NCI-H2029 (cell line): ENCODE measurements around the gene VDR.
"Not testable (repeated sequence)": the region's sequence is repeated elsewhere in the genome, so short reads cannot be mapped to it uniquely, and the experiment has no call there.

Experiments used
- DNase-seq: peaks from one replicate; lab custom pipeline; 2025; lab: John Stamatoyannopoulos, UW

VDR gene

DNA sequence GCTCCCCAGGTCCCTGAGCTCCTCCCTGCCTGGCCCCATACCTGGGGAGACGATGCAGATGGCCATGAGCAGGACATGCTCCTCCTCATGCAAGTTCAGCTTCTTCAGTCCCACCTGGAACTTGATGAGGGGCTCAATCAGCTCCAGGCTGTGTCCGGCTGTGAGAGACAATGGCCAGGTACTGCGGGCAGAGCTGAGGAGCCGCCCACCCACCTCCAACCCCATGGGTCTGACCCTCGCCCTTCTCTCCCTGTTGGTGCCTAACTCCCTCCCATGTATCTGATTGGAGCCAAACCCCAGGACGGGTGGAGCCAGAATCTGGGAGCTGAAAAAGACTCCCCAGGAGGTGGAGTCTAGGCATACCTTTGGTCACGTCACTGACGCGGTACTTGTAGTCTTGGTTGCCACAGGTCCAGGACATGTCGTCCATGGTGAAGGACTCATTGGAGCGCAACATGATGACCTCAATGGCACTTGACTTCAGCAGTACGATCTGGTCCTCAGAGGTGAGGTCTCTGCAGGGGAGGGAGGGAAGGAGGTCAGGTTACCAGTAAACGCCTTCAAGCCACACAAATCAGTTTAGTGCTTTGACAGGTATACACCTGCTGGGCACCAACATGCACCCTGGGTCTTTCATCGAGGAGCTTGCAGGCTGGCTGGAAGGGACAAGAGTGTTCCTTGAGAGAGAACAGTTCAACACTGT is 58.3 kb downstream of the VDR start:
- peak; percentile 54 for DNase-seq

DNA sequence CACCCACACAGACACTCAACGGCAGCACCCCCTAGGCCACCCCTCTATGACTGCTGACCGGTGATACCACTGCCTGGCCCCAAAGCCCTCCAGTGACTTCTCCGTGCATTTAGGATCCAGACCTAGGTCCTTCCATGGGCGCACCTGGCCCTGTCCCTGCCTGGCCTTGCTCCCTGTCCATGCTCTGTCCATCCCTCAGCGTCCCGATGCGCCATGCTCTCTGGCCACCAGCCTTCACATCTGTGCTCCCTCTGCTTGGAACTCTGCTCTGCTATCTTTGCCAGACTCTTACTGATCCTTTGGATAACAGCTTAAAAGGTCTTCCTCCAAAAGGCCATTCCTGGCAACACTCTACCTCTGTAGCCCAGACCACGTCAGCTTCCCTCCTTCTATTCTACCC is 59.7 kb downstream of the VDR start:
- DNase-seq: no peak

DNA sequence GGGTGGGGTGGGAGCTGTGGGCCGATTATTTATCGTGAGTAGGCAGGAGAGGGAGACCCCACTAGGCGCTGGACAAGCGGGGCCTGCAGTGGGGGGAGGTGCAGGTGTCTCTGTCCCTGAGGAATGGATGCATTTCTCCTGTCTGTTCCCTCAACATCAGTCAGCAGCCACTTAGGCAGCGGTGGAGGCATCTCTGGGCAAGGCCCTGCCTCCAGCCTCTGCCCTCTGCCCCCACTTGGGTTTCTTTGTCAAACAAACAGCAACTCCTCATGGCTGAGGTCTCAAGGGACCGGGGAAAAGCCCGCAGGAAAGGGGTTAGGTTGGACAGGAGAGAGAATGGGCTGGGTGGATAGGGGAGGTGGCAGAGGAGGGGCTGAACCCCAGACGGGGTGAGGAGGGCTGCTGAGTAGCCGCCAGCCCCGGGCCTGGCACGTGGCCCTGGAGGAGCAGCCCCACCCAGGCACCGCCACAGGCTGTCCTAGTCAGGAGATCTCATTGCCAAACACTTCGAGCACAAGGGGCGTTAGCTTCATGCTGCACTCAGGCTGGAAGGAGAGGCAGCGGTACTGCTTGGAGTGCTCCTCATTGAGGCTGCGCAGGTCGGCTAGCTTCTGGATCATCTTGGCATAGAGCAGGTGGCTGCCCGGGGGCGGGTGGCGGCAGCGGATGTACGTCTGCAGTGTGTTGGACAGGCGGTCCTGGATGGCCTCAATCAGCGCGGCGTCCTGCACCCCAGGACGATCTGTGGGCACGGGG is 60.4 kb downstream of the VDR start:
- peak; percentile 53 for DNase-seq

DNA sequence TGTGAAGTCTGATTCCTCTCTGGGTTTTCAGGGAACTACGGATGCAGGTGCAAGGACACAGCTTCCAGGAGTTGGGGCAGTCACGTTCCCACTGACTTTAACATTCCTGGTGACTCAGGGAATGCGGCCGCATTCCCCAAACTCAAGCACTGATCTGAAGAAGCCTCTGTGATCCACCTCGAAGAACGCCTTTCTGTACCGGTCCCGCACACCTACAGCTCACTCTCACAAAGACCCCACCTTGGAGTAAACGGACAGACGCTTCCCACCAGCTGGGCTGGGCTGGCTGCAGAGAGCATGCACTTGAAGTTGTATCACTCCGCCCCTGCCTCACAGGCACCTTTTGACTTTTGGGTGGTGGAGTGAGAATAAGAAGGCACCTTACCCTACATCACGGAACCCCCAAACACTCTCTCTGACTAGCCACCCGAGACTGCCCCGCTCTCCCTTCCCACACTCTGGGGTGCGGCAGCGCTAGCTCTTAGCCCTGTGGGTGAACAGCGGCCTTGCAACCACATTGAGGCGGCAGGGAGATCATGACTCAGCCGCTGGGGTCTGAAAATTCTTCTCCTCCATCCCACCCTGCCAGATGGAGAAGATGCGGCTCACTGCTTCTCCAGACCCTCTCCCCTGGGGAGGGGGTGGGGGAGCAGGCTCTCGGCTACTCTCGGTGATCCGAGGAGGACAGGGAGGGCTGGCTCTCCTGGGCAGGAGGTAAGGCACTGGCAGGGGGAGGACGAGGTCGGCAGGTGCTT is 61.4 kb downstream of the VDR start:
- DNase-seq: no peak

DNA sequence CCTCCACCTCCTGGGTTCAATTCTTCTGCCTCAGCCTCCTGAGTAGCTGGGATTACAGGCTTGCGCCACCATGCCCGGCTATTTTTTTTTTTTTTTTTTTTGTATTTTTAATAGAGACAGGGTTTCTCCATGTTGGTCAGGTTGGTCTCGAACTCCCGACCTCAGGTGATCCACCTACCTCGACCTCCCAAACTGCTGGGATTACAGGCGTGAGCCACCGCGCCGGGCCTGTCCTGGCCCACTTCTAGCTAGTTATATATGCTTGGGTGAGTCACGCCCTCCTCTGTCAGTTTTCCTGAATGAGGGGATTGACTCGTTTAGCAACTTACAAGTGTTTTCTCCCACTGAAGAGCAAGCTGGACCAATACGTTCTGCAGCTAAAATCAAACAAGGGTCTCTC is 62.3 kb downstream of the VDR start:
- DNase-seq: not testable (repeated sequence)

DNA sequence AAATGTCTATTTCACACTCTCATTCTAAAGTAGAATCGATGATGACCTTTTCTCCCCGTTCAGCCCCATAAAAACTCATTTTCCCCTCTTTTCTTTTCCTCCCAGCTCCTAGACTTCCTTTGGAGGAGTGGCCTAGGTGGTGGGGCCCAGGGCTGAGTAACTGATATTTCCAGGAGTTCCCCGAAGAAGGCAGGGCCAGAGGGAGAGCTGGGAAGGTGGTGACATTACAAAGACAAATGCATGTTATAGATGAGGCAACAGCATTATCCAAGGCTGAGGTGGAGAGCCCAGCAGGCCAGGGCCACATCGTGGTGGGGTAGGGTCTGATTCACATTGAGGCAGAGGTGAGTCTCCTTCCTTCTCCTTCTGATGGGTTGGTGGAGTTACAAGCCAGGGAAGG is 62.9 kb downstream of the VDR start:
- DNase-seq: no peak

DNA sequence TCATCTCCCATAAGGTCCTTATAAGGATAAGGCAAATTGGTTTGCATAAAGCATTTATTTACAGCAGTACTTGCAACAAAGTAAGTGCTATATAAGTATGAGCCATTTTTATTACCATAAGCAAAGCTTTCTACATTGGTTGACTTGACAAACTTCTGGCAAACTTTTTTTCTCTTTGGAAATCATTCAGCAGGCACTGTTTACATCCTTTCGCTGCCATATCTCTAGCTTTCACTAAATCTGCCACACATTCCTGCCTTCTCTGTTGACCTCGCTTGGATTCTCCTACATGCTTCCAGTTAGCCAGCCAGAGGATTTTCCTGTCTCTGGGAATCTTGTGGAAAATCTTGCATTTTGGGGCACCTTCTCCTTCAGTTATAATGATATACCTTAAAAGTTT is 63.3 kb downstream of the VDR start:
- no peak for DNase-seq

DNA sequence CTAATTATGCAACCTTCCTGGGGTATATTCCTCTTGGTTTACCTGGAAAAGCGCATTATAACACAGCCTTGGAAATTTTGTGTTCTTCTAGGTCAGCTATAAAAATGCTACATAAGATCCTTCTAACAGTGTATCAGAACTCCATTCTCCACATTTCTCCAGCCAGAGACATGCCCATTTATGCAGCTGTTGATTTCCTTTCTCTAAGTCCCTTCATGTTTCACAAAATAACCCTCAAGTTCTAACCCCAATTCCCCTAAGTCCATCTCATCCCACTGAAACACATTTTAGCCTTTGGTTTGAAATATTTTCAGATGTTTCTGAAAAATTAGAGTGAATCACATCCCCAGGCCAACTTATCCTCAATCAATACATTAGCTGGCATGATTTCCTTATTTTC is 64.2 kb downstream of the VDR start:
- no peak for DNase-seq

DNA sequence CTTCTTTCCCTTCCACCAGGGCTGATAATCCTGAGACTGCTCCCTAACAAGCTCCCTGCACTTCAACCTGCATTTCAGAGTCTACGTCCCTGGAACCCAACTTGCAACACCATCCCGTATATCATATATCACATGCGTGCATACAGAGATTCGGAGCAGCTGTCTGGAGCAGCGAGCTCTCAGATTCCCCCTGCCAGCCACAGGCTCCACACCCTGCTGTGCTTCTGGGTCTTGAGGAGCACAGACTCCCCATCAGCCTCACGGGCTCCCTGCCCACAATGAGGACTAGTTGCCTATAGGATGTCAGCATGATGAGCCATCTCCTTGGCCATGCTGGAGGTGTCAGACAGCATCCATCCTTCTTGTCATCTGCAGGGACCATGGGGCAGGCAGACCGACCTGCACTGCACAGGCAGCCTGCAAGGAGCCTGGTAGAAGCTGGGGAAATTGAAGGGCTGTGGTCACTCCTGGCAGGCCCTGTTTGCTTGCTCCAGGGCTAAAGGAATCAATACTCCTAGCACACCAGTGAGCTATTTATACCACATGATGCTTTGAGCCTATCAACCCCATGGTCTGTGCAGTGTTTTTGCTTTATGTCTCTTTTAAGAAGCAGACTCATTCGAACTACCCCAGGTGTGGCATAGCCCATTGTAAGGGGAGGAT is 65.4 kb downstream of the VDR start:
- DNase-seq: no peak

DNA sequence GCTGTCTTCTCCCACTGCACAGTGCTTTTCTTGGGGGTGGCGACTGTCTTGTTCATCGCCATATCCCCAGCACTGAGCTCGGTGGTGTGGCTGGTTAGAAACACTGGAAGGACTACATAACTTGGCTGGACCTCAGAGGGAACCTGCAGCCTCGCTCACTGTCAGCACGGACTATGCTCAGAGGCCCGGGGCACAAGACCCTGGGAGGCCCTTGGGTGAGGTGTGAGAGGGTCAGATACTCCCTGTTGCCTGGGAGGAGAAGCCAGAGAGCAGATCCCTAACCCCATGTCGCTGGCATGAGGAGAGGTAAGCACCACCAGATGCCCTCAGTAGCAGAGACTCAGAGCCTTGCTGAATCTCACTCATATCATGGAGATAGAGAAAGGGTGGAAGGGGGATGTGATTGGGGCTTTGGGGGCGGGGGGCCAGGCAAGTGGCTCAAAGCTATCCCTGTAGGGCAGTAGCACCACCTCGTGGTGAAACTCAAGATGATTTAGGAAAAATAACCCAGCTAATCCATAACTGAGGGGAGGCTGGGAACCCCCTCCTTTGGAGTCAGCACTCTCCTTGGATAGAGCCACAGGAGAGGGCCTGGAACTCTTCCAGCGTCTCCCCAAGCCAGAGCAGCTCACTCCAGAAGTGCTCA is 66.4 kb downstream of the VDR start:
- DNase-seq: no peak

DNA sequence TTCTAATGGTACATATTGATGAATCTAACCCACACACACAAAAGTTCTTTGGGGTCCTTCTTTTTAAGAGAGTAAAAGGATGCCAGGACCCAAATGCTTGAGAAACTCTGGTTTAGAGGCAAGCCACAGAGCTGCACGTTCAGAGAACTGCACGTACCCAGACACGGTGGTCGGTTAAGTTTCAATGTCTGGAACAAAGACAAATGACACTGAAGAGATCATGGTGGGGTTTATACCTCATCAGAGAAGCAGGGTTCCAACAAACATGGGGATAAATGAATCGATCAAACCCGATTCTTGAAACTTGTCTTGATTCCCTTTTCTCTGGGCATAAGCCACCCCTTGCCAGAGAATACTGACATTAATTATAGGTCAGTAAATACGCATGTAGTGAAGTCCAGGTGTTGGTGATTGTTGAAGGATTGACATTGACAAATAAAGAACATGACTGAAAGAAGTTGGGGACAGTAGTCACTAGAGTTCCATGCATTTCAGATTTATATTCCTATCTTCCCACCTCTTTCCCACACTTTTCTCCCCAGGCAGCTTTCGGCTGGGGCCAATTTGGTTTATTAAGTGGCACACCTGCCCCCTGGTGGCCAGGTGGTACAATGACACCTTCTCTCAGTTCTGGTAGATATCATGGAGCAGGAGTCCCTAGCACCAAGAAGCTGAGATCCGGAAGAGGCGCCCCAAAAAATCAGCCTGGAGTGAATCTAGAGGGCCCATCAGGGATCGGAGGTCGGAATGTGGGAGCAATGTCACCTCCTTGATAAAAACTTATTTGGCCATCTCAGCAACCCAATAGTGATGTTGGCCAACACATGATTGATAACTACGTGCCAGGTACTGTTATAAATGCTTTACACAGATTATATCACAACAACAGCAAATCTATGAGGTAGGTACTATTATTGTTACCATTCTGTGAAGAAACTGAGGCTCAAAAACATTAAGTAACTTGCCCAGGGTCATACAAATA is 67.3 kb downstream of the VDR start:
- peak; percentile 67 for DNase-seq

DNA sequence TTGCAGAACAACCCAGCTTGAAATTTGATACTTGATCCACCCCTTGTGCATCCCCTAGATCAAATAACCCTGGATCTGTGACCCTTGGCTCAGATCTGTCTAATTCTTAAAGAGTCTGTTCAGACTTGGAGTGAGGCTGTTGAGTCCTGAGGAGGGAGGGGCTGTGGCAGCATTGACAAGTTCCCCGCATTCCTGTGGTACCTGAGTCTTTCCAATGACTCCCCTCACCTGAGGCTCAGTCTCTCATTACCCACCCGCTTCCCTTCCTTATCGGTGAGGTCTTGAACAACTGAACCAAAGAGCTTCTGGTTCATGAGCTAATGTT is 69.0 kb downstream of the VDR start:
- DNase-seq: no peak

DNA sequence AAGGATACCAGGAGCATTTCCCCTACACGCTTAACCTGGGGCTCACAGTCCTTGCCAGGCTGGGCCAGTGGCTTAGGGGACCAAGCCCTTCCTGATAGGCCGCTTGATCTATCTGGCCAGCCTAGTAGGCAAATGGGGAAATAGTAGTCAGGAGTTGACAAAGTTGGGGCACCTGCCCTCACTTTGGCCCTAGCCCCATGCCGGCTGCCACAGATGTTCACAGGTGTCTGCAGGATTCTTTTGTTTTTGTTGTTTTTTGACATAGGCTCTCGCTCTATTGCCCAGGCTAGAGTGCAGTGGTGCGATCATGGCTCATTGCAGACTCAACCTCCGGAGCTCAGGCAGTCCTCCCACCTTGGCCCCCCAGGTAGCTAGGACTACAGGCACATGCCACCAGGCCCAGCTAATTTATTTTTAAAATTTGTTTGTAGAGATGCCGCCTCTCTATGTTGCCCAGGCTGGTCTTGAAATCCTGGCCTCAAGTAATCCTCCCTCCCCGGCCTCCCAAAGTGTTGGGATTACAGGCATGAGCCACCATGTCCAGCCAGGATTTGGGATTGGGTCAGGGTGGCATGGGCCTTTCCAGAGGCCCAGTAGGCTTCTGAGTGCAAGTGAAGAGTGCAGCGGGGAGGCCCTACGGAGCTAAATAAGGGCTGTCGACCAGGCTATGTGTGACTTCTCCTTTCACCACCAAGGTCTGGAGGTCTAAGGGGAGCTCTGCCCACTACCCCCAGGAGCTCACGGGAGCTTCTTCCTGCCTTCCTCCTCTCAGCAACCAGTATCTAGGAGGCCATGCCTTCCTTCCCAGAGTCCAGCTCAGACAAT is 69.6 kb downstream of the VDR start:
- DNase-seq: no peak

DNA sequence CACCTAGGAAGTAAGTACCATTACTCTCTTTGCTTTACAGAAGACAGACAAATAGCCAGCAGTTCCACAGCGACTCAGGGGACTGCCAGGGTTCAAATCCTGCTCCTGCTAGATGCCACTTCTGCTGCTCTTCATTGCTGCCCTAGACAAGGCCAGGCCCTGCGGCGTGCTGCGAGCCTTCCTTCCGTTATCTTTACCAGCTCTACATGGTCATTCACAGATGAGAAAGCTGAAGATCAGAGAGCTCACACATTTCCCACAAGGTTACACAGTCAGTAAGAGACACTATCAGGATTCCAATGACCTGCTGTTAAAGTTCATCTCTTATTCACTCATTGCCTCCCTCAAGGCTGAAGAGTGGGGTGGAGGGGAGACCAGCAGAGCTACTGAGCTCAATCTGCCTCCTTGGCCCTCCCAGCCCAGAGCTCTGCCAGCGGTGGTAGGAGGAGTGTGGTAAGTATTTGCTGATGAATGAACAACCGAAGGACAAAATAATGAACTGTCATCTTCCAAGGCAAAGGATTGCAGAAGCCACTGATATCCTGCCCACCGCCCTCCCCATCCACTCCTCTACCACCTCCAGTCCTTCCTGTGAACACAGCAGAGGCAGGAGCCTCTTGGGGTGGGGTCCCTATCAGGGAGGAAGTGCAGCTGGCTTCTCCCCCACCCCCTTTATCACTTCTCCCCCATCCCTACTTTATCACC is 70.4 kb downstream of the VDR start:
- DNase-seq: no peak

DNA sequence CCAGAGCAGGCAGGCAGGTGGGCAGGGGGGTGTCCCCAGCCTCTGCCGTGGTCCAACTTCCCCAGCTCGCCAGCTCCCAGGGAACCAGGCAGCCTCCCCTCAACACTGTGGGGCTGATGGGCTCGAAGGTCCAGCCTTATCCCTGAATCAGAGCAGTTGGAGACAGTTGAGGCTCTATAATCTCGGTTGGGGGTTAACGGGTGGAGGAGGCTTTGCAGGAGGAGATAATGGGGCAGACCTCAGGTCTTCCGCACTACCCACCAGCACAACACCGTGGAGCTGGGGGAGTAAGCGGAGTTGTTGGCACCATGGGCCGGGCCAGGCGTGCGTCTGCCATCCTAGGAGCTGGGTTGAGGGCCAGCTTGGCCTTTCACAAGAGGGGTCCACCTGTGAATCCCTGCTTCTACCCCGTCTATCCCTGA is 71.2 kb downstream of the VDR start:
- DNase-seq: no peak

DNA sequence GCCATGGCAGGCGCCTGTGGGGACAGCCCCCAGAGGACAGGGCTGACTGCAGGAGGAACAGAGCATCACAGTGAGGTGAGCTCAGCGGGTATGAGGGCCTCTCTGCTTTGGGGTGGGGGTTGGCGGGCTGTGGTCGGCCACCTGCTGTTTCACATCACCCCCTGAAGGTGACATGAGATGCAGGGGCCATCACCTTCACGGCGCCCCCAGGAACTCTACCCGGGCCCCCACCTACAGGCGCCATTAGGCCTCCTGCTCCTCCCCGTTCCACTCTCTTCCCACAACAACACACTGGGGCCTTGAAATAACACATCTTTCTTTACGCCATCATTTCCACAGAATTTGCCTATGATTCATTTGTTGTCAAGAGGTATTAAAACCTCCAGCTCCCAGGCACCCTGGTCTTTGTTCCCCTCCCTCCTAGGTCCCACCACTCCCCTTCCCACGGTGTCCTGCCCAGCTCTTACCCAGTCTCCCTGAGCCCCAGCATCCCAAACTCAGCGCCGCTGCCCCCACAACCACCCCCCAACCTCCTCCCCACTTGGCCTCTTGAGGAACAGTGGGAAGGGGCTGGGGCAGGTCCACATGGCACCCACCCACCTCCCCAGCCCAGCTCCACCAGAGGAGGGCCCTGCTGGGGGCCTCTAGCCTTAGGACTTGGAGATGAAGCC is 72.4 kb downstream of the VDR start:
- no peak for DNase-seq

DNA sequence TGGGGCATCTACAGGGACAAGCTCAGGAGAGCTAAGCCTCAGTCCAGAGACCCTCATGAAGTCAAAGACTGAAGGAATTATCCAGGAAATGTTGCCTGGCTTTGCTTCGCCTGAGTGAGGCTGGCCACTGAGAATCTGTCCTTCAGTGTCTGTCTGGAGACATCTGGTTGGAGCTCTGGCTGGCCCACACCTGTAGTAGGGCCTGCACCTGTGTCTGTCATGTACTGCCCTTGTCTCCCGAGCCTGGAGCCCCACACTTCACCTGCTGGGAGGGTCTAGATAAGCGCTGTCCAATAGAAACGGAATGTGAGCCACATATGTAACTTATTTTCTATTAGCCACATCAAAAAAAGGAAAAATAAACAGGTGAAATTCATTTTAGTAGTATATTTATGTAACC is 75.2 kb downstream of the VDR start:
- no peak for DNase-seq

DNA sequence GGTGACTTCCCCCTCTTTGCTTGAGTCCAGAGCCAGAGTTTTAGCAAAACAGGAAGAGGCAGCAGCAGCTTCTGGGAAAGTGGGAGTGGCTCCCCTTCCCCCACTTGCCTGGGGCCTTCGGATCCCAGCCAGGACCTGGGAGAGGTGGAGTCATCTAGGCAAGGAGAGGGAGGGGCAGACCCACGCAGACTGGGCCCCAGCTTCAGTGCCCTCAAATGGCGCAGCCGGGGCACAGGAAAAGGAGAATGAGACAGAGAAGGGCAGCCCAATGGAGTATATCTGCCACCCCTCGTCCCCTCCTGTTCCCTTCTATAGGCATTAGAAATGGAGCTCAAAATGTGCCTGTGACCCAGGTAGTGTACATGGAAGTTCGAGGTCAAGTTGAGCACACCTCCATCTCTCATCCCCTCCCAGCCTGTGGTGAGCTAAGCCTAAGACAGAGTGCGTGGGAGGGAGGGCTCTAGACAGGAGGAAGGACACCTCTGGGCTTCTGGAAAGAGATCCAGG is 75.8 kb downstream of the VDR start:
- no peak for DNase-seq
